GM21360 (cell line): ENCODE results near the gene TJP1.
"Not testable (repeated sequence)": the region's sequence is repeated elsewhere in the genome, so short reads cannot be mapped to it uniquely, and the experiment has no call there.

Experiments used
- ATAC-seq: cut with Tn5 transposase; IDR thresholded peaks from one replicate; pipeline ENCODE4 v1.9.1; 2021; ENCODE audit warnings: mild to moderate bottlenecking, moderate library complexity; ENCODE audit not compliant: unreplicated experiment

Gene TJP1

GRCh38 chr15:29685156-29686078 is 136.9 kb downstream of the TJP1 start:
- no peak for ATAC-seq

DNA sequence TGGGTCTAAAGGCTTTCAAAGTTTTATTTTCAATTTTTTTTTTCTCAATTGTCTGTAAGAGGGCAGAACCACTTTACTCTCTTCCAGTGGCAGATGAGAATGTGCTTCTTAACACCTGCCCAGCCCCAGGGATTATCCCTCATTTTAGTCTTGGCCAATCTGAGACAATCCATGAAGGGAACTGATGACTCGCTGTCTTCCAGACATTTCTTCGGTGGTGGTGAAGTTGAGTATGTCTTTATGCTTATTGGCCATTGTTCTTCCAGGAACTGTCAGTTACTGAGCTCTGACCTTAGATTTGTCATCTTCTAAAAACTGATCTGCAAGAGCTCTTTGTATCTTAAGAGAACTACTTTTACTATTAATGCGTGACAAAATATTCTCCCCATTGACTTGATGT is 139.5 kb downstream of the TJP1 start:
- no peak for ATAC-seq

DNA sequence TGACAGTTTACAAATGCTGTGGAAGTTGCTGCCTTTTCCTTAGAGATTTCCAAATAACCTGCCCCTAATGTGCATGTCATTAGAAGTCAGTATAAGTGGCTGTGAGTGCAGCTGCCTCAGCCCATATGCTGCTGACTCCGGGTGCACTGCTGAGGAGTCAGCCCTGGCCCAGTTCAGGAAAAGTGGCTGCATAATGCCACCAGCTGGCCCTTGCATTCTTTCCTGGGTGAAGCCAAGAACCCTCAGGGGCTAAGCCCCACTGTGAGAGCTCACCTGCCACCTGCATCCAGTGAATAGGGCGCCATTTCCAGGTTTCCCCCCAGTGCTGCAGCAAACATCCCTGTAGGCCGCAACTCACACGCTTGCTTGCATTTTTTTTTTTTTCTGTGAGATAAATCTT is 139.9 kb downstream of the TJP1 start:
- ATAC-seq = no peak

- no peak for ATAC-seq
Observed at GRCh38 chr15:29681946-29682345, 140.3 kb downstream of the TJP1 start.

GRCh38 chr15:29681166-29681845 is 141.0 kb downstream of the TJP1 start:
- ATAC-seq = no peak

DNA sequence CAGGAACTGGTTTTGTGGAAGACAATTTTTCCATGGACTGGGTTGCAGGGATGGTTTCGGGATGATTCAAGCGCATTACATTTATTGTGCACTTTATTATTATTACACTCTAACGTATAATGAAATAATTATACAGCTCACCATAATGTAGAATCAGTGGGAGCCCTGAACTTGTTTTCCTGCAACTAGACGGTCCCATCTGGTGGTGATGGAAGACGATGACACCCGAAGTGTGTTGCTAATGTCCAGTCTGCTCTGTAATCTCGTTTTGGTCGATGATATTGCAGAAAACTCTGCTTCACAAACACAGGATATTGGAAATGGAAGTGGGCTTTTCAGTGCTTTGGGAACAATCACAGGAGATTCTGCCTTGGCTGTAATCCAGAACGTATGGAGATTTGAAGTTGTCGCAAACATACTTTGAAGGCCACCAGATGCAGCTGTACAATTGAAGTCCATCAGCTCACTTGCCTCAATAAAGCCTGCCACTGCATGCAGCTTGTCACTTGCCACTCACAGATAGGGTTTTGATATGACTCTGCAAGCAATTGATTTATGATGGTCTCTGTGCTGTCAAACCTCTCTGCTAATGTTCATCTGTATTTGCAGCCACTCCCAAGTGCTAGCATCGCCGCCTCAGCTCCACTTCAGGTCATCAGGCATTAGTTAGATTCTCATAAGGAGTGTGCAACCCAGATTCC is 141.7 kb downstream of the TJP1 start:
- ATAC-seq = no peak

- ATAC-seq = no peak
Observed at GRCh38 chr15:29678504-29679034, 143.7 kb downstream of the TJP1 start.

DNA sequence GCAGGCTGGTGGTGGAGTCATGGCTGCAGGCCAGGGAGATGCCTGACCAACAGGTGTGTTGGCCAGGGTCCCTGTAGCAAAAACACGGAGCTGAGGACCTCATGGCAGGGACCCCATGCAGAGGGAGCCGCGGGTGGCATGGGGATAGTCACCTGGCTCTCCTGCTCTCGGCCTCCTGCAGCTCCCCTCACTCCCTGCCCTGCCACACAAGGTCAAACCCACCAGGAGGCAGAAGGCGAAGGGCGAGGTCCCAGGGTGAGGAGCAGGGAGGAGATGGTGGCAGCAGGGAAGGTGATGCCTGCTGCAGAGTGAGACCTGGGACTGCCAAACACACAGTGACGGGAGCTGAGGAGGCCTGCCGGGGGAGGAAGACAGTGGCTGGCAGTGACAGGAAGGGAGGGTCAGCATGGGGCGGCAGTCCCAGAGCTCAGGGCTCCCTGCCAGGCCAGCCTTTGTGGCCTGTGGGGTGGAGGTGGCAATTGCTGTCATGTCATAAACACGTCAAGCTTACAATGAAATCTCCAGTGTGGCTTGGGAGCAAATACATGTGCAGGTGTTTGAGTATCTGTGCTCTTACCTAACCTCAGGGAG is 144.3 kb downstream of the TJP1 start:
- ATAC-seq = no peak

GRCh38 chr15:29677455-29677854 is 144.8 kb downstream of the TJP1 start:
- no peak for ATAC-seq

DNA sequence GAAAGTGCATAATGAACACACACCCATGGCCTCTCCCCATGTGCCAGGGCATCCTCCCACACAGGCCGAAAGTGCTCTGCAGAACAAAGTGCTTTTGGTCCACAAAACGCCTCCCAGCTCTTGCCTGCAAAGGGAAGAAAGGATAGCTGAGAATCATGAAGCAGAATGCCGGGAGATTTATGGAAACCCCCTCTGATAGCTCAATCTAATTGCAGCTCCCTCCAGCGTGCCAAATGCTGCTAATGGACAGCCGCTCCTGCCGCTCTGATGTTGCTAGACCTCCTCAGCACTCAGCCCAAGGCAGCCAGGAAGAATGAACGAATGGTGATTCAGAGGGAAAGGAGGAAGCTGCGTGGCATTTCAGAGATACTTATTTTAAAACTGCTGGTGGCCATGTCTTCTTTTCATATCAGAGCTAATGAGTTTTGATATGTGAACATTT is 145.3 kb downstream of the TJP1 start:
- ATAC-seq = no peak

DNA sequence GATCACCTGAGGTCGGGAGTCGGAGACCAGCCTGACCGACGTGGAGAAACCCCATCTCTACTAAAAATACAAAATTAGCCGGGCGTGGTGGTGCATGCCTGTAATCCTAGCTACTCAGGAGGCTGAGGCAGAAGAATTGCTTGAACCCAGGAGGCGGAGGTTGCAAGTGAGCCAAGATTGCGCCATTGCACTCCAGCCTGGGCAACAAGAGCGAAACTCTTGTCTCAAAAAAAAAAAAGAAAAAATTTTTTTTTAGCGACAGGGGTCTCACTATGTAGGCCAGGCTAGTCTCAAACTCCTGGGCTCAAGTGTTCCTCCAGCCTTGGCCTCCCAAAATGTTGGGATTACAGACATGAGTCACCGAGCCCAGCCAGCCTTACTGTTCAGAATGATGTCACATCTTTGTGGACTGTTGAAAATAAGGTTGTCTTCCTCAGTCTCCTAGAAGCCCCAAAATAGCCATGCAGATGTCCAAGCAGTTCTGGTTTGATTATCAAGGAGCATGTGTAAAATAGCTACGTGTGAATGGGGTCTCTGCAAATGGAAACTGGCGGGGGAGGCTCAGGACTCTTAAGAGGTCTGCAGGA is 145.8 kb downstream of the TJP1 start:
- ATAC-seq = not testable (repeated sequence)

DNA sequence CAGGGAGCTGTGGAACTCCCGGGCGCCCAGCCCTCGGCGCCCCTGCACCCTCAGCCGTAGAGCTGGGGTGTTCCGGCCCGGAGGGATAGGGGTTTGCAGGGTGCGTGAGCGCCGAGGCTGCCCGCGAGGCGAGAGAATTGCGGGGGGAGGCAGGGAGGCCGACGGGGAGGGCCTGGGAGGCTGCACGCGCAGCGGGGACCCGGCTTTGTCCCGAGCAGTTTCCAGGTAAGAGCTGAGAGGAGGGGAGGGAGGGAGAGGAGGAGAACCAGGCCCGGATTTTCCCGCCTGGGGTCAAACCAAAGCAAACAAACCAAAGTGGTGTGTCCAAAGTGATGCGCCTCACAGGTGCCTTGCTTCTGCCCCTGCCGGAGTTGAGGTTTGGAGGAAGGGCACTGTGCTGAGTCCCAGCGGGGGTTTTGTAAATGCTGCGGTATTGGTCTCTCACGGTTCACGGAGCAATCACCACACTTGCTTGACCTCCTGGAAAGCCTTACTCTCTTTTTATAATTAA is 146.4 kb downstream of the TJP1 start:
- ATAC-seq = no peak

- no peak for ATAC-seq
Observed at GRCh38 chr15:29674661-29675533, 147.4 kb downstream of the TJP1 start.

- no peak for ATAC-seq
Observed at GRCh38 chr15:29672923-29673809, 149.1 kb downstream of the TJP1 start.

DNA sequence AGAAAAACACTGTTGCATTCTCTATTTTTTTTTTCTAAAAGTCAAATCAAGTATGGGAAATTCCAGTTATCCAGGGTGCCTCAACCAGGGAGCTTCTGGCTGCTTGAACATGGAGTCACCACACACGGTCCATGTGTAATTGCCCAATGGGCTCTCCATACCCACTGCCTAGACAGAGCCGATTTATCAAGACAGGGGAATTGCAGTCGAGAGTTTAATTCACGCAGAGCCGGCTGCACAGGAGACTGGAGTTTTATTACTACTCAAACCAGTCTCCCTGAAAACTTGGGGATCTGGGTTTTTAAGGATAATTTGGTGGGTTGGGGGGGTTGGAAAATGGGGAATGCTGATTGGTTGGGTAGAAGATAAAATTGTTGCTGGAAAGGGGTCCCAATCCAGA is 149.8 kb downstream of the TJP1 start:
- ATAC-seq = no peak

DNA sequence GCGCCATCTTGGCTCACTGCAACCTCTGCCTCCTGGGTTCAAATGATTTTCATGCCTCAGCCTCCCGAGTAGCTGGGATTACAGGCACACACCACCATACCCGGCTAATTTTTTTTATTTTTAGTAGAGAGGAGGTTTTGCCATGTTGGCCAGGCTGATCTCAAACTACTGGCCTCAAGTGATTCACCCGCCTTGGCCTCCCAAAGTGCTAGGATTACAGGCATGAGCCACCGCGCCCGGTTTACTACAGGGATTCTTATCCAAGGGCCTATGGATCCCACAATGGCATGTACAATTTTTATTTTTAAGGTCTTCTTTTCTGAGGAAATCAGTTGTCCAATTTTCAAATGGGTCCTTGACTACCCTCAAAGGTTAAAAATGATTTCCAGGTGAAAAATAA is 150.2 kb downstream of the TJP1 start:
- ATAC-seq = not testable (repeated sequence)

GRCh38 chr15:29670998-29671981 is 151.0 kb downstream of the TJP1 start:
- ATAC-seq = no peak
